SW480 (cell line): ENCODE data around the gene FIGN.

Experiments
- DNase-seq: peaks from one replicate; pipeline ENCODE4 v3.0.0-alpha.2; 2016; ENCODE audit warnings: low spot score

FIGN gene

GRCh38 chr2:163735685-163736432 lies at the start of gene FIGN:
Gene FIGN (minus strand): TSS chr2:163736008. CDS start chr2:163734927, 1,081 bp downstream.
- DNase-seq: no peak

- DNase-seq: no peak
Observed at GRCh38 chr2:163785162-163785561, 49.4 kb upstream of the FIGN start.

GRCh38 chr2:163779970-163780597 lies 44.3 kb upstream of the FIGN start:
- DNase-seq: no peak

- DNase-seq: no peak
Observed at GRCh38 chr2:163778045-163778781, 42.4 kb upstream of the FIGN start.

- DNase-seq: no peak
Observed at GRCh38 chr2:163775304-163775703, 39.5 kb upstream of the FIGN start.

- DNase-seq: no peak
Observed at GRCh38 chr2:163774862-163775261, 39.1 kb upstream of the FIGN start.

GRCh38 chr2:163773276-163773675 lies 37.5 kb upstream of the FIGN start:
- no peak for DNase-seq

GRCh38 chr2:163771596-163771995 lies 35.8 kb upstream of the FIGN start:
- DNase-seq: no peak

- no peak for DNase-seq
Observed at GRCh38 chr2:163768881-163769695, 33.3 kb upstream of the FIGN start.

- DNase-seq: no peak
Observed at GRCh38 chr2:163767097-163767496, 31.3 kb upstream of the FIGN start.

- DNase-seq: no peak
Observed at GRCh38 chr2:163764566-163764965, 28.8 kb upstream of the FIGN start.

GRCh38 chr2:163759013-163759412 lies 23.2 kb upstream of the FIGN start:
- no peak for DNase-seq

GRCh38 chr2:163757814-163758213 lies 22.0 kb upstream of the FIGN start:
- no peak for DNase-seq

- DNase-seq: no peak
Observed at GRCh38 chr2:163756588-163756987, 20.8 kb upstream of the FIGN start.

GRCh38 chr2:163755366-163755765 lies 19.6 kb upstream of the FIGN start:
- no peak for DNase-seq

GRCh38 chr2:163753726-163754125 lies 17.9 kb upstream of the FIGN start:
- DNase-seq: no peak

- no peak for DNase-seq
Observed at GRCh38 chr2:163752267-163752666, 16.5 kb upstream of the FIGN start.

- no peak for DNase-seq
Observed at GRCh38 chr2:163751696-163752095, 15.9 kb upstream of the FIGN start.

GRCh38 chr2:163748420-163748819 lies 12.6 kb upstream of the FIGN start:
- no peak for DNase-seq

GRCh38 chr2:163741435-163741834 lies 5.6 kb upstream of the FIGN start:
- DNase-seq: no peak

GRCh38 chr2:163737563-163737962 lies 1.8 kb upstream of the FIGN start:
- DNase-seq: no peak

GRCh38 chr2:163737190-163737439 lies 1.3 kb upstream of the FIGN start:
- no peak for DNase-seq
